ENCODE measurements around the gene PHRF1.

GRCh38 chr11:581752-582151, 5.5 kb downstream of the PHRF1 start:
- TF ChIP-seq EP300 (IDR thresholded peaks at IDR 0.05) = no peak
- no peak for TF ChIP-seq CTCF (IDR thresholded peaks at IDR 0.05)
- TF ChIP-seq POLR2A (IDR thresholded peaks at IDR 0.05) = no peak
- no peak for TF ChIP-seq POLR2AphosphoS5 (IDR thresholded peaks at IDR 0.05)

Data from upper lobe of left lung (tissue), 4 donors.